ENCODE data around the gene CHRM4.

The CHRM4 gene

GRCh38 chr11:46341454-46341853 lies 50.1 kb downstream of the CHRM4 start:
- H3K27ac ChIP-seq = peak overlapping the region; percentile 100
- no peak for TF ChIP-seq ZFX (IDR thresholded peaks at IDR 0.05; ENCODE audit: borderline replicate concordance)
- TF ChIP-seq, protein P1, sequence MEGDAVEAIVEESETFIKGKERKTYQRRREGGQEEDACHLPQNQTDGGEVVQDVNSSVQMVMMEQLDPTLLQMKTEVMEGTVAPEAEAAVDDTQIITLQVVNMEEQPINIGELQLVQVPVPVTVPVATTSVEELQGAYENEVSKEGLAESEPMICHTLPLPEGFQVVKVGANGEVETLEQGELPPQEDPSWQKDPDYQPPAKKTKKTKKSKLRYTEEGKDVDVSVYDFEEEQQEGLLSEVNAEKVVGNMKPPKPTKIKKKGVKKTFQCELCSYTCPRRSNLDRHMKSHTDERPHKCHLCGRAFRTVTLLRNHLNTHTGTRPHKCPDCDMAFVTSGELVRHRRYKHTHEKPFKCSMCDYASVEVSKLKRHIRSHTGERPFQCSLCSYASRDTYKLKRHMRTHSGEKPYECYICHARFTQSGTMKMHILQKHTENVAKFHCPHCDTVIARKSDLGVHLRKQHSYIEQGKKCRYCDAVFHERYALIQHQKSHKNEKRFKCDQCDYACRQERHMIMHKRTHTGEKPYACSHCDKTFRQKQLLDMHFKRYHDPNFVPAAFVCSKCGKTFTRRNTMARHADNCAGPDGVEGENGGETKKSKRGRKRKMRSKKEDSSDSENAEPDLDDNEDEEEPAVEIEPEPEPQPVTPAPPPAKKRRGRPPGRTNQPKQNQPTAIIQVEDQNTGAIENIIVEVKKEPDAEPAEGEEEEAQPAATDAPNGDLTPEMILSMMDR (IDR thresholded peaks at IDR 0.05) = no peak

DNA sequence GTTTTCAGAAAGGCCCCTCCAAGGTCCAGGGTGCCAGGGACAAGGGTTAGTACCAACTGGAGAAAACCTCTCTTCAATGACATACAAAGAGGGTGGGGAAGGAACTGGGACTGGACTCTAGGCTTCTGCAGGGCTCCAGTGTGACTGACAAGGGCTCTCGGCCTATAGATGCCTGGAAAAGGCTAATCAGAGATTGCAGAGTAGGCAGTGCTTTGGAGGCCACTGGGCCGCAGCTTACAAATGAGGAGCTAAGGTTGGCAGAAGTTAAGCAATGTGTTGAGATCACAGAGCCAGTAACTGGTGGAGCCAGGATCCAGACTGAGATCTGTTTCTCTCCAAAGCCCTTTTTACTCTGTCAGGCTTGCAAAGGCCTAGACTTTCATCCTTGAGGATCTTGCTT lies 51.8 kb downstream of the CHRM4 start:
- TF ChIP-seq, protein P1 (IDR thresholded peaks at IDR 0.05) = no peak
- TF ChIP-seq ZFX (IDR thresholded peaks at IDR 0.05; ENCODE audit: borderline replicate concordance) = no peak
- peak overlapping the region; percentile 100 for H3K27ac ChIP-seq

GRCh38 chr11:46338988-46339666 lies 52.4 kb downstream of the CHRM4 start:
- TF ChIP-seq ZFX (IDR thresholded peaks at IDR 0.05; ENCODE audit: borderline replicate concordance) = no peak
- TF ChIP-seq, protein P1 (IDR thresholded peaks at IDR 0.05) = peak; percentile 54
- peak overlapping the region; percentile 100 for H3K27ac ChIP-seq

GRCh38 chr11:46338636-46338987 lies 53.0 kb downstream of the CHRM4 start:
- no peak for TF ChIP-seq ZFX (IDR thresholded peaks at IDR 0.05; ENCODE audit: borderline replicate concordance)
- TF ChIP-seq, protein P1 (IDR thresholded peaks at IDR 0.05) = no peak
- peak overlapping the region; percentile 100 for H3K27ac ChIP-seq

GRCh38 chr11:46337626-46338345 lies 53.8 kb downstream of the CHRM4 start:
- TF ChIP-seq ZFX (IDR thresholded peaks at IDR 0.05; ENCODE audit: borderline replicate concordance) = no peak
- TF ChIP-seq, protein P1 (IDR thresholded peaks at IDR 0.05) = no peak
- peak overlapping the region; percentile 100 for H3K27ac ChIP-seq

- no peak for TF ChIP-seq ZFX (IDR thresholded peaks at IDR 0.05; ENCODE audit: borderline replicate concordance)
- TF ChIP-seq, protein P1 (IDR thresholded peaks at IDR 0.05) = no peak
- peak overlapping the region; percentile 100 for H3K27ac ChIP-seq
These were observed 54.9 kb downstream of the CHRM4 start for GRCh38 chr11:46336563-46337180.

All from 22Rv1 (cell line).